SK-N-SH (cell line): Measurements from ENCODE around the gene ST7.
A peak's percentile ranks its signal among the peaks of the same experiment; 100 is the strongest.

Source experiments
- CTCF ChIP-seq: fragments of 200-600 bp; sonication (generic); IDR thresholded peaks from 2 replicates; pipeline ENCODE4 v1.6.1; 2017; ENCODE audit warnings: antibody characterized with exemption, mild to moderate bottlenecking, moderate library complexity
- FOXM1 ChIP-seq: IDR thresholded peaks from 2 replicates; pipeline ENCODE4 v1.4.0; 2012; ENCODE audit warnings: low read depth, mild to moderate bottlenecking
- POLR2AphosphoS5 ChIP-seq: IDR thresholded peaks from 2 replicates; pipeline ENCODE4 v1.6.1; 2012; ENCODE audit warnings: low read depth, low read length
- RAD21 ChIP-seq: IDR thresholded peaks from 2 replicates; pipeline ENCODE4 v1.6.1; 2012; ENCODE audit warnings: mild to moderate bottlenecking, low read length
- REST ChIP-seq: IDR thresholded peaks from 2 replicates; pipeline ENCODE4 v1.6.1; 2012; ENCODE audit warnings: mild to moderate bottlenecking, low read depth, low read length, moderate library complexity

GRCh38 chr7:117119192-117119924, 166.1 kb downstream of the ST7 start:
- no peak for TF ChIP-seq POLR2AphosphoS5
- peak; percentile 100 for TF ChIP-seq RAD21
- TF ChIP-seq FOXM1: no peak
- no peak for TF ChIP-seq REST
- TF ChIP-seq CTCF: peak; percentile 99
